Measurements from ENCODE around the gene MECR.

The MECR gene

DNA sequence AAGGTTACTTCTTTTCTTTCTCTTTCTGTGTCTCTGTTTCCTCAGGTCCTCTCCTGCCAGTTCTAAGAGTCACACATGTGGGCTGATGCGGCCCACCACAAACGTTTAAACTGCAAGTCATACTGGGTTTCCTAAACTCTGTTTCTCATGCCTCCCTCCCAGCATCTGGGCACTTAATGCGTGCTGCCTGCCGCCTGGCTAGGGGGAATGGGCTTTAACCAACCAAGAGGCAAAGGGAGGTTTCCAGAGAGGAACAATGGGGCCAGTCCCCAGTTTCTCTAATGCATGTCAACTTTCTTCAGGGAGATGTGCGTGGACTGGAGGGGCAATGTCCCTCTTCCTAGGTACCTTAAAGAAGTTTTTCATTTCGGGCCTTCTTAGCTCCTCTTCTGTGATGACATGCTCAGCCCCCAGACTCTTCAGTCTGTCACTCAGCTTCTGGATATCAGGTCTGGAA is 29.1 kb downstream of the MECR start:
- no peak for DNase-seq

DNA sequence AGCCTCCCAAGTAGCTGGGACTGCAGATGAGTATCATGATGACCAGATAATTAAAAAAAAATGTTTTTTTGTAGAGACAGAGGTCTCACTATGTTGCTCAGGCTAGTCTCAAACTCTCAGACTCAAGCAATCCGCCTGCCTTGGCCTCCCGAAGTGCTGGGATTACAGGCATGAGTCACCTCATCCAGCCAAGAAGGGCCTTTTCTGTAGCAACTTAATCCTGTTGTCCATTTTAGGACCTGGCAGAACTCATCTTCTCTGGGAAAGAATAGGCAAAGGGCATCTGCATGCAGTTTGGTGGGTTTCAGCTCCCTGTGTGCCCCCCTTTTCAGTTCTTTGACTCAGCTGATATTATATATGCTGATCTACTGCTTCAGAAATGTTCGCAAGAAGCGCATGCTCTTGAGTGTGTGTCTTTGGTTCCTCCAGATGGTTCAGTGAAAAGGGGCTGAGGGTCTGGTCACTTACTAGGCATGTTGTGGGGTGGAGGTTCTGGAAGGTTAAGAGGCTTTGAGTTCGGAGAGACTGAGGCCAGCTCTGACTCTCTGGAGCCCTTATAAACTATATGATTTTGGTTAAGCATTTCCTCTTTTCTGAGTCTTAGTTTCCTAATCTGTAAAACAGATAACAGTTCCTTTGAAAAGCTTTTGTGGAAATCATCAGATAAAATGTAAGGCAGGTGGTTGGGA is 29.7 kb downstream of the MECR start:
- DNase-seq, result no peak

DNA sequence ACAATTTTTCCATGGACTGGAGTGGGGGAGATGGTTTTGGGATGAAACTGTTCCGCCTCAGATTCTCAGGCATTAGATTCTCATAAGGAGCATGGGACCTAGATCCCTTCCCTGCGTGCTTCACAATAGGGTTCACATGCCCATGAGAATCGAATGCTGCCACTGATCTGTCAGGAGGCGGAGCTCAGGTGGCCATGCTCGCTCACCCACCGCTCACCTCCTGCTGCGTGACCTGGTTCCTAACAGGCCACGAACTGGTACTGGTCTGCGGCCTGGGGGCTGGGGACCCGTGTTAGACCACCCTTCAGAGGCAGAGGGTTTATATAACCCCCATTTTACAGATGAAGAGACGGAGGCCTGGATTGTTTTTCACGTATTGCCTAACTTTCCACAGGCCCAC is 32.7 kb downstream of the MECR start:
- no peak for DNase-seq

DNA sequence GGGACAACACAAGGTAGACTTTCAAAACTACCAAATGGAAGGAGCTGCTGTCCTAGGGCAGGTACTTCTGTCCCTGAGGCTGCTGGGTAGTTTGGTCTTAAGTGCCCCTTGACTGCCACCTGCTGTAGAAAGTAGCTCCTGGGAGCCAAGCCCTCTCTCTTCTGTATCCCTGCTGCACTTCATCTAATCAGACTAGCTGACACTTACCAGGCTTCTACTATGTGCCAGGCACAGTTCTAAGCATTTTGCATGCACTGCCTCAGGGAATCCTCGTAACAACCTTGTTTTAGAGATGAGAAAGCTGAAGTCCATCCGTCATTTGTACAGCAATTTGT is 33.2 kb downstream of the MECR start:
- DNase-seq, result no peak

DNA sequence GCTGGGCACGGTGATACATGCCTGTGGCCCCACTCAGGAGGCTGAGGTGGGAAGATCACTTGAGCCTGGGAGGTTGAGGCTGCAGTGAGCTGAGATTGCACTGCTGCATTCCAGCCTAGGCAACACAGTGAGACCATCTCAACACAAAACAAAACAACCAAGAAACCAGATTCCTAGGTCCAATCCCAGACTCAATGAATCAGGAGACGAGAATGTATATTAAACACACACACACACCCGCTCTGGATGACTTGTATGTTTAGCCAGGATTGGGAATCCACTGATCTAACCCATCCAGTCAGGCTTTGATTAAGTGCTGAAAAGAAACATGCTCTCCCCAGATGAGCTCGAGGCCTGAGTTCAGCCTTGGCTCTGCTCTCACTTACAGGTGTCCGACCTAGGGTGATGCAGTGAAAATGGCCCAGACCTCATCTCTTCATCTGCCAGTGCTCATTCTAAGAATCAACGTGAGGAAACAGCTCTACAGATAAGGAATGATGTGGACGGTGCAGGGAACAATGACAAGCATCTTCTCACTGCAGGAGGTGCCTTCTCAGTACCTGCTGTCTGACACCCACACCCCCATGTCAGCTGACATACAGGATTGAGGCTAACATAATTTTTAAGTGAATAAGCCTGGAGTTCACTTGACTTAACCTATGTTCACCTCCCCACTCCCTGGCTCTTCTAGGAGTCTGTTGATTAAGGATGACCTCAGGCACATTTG is 33.7 kb downstream of the MECR start:
- no peak for DNase-seq

DNA sequence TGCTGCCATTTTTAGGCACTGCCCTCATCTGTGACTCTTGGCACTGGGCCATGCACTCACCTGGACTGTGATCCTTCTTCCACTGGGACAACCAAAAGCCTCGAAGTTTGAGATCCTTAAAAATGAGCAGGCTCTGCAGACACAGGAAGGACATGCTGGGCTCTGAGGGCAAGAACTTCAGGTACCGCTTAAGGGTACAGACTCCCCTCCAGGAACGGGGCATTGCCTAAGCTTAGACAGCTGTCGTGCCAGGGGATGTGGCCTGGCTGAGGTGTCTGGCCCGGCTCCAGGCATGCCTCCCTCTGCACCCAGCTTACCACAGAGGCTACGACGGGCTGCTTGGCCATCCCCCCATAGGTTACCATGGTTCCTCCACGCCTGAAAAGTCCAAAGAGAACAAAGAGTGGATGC is 34.8 kb downstream of the MECR start:
- DNase-seq, result no peak

DNA sequence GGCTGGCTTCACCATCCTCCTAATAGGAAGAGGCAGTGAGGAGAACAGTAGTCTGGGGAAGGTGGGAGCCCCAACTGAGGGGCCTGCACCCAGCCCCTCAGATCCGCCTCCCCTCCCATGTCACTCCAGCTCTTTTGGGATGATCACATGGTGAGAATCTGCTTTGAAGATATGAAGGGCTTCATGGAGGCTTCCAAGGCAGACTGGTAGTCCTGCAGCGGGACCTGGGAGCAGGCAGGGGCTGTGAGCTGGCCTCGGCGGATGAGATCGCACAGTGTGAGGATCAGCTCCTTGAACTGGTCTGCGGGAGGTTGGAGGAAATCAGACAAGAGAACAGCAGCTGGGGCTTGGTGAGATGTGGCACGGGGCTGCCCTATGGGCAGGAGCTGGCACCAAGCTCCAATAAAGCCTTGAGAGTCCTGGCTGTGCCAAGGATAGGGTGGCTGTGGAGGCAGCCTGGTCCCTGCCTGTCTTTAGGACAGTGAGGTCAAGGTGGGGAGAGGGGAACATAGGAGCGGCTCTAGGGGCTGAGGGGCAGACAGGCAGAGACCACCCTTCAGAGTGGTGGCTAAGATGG is 36.8 kb downstream of the MECR start:
- no peak for DNase-seq

DNA sequence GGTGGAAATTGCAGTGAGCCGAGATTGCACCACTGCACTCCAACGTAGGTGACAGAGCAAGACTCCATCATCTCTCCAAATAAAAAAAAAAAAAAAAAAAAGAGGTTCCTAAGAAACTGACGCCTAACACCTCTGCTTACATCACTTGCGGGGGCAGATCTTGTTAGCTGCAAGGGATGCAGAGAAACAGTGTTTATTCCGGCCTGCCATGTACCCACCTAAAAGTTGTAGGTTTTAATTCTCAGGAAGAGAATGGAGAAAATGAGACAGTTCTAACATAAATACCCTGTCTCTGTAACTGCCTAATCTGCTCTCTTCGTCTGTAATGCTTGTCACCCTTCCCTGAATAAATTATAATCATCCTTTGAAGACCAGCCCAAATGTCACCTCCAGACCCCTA is 40.0 kb downstream of the MECR start:
- DNase-seq, result no peak

DNA sequence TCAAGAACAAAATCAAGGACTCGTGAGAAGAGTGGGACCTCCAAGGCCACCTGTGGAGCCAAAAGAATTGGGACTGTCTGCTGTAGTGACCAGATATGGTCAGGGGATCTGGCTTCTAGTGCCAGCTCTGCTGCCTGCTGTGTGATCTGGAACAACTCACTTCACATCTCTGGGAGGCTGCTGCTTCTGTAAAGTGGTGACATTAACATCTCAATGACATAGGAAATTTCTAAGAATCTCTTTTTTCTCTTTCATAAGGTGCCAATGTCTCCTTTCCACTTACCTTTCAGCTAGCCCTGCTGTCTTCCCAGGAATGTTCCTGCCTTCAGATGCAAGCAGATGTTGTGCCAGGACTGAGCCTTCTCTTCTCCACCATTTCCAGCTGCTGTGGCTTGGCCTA is 44.0 kb downstream of the MECR start:
- DNase-seq, result no peak

DNA sequence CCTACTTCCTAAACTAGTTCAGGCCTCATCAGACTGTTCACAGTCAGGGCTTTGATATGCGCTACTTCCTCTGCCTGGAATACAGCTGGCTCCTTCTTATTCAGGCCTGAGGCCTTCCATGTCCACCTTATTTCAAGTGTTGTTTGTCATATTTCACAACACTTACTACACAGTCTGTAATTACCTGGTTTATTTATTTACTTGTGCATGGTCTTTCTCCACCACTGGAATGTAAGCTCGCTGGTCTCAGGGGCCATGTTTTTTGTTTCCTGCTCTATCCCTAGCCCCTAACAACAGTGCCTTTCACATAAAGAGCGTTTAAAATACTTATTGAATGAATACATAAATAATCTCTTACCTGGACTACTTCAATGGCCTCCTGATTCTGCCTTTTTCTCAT is 44.5 kb downstream of the MECR start:
- no peak for DNase-seq

DNA sequence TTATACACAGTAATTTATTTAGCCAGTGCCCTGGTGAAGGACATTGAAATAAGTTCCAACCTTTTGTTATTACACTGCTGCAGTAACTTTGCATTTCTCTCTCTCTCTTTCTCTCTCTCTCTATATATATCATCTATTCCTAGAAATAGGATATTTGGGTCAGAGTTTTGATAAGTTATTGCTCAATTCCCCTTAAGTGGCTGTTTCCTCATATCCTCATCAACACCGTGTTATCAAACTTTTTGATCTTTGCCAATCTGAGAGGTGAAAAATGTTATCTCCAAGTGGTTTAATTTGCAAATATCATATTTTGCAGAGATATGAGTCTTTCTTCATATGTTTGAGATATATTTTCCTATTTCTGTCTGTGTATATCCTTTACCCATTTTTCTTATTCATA is 47.4 kb downstream of the MECR start:
- DNase-seq, result no peak

DNA sequence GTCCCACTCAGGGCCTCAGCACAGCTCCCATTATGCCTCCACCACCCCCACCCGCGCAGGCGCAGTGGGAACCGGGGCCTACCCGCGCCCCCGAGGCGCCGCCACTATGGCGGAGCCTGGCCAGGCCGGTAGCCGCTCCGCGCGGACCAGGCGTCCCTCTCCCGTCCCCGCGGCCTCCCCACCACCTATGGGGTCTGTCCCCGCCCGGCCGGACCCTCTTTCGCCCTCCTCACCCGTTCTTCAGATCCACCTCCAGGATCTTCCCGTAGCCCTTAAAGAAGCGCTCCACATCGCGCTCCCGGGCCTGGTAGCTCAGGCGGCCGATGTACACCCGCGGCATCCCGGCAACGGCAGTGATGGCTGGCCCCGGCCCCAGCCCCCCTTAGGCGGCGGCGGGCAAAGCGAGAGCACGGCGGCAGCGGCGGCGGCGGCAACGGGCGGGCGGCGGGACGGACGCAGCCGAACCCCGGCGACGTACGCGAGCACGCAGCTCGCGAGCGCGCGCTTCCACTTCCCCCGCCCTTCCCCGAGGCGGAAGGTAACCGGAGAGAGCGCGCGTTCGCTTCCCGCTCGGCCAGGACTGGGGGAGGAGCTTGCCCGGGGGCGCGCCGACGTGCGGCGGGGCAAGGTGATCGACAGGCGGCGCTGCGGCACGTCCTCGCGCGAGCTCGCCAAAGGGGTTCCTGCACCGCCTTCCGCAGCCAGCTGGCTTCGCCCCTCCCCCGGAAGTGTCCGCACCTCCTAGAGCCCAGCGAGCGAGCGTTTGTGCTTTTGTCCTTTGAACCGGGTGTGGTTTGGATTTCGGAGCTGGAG is 49.1 kb downstream of the MECR start, which contains the start of gene SRSF4:
Gene SRSF4, minus strand, starts transcription at position 488 of the 813 bp plus-strand sequence. Its CDS starts 148 bp downstream, at position 340.
- peak; percentile 98 for DNase-seq

DNA sequence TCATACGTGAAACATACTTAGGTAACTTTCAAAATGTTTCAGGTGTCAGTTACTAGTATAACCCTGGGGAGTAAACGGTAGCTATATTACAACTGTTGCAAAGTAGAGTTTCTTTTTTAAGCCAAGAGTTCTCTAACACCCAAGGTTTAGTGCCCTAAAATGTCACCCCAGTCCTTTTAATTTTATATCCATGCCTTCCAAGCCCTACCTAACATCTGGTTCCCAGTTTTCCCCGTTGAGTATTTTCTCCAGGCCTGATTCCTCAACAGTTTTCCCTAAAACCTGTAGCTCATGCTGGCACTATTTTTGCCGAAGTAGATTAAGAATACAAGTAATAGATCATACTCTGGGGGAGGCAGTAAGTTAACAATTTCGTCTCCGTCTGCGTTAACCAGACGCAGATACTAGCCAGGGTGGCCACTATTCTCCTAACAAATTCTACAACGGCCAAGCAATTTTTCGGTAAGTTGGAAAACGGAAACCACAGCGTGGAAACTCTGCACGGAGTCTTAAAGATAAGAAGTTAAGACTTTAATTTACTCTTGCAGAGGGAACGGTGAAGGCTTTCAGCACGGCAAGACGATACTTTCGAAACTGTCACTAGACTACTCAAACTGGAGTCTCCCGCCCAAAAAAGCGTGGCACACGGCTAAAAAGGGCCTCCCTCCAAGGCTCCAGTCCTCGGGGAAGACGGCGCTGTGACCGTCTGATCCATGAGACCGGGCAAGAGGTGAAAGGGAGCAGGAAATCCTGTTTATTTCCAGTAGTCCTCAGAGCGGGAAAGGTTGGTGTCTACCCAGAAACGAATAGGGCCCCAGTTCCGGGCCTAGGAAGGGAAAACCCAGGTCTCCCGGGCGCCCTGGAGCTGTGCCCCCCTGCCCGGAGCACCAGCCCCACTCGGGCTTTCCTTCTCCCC is 50.0 kb downstream of the MECR start:
- DNase-seq, result no peak

DNA sequence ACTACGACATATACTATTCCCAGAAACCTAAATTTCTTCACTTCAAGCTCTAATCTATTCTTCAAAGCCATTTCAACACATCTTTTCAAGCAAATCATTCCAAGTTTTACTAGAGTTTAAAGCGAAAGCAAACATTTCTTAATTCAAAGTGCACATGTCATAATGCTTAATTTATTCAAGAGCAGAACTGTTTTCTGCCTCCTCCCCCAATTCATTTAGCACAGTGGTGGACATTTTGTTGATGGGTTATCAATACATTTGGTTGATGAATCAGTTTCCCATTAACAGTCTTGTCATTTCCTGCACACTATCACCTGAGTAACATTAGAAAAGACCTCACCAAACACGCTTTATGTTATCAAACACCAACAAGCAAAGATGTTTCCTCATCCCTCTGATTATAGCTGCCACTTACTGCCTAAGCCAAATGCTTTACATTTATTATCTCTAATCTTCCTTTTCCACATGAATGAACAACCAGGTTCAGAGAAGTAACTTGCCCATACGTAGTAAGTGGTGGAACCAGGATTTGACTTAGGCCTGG is 51.0 kb downstream of the MECR start:
- DNase-seq, result no peak

DNA sequence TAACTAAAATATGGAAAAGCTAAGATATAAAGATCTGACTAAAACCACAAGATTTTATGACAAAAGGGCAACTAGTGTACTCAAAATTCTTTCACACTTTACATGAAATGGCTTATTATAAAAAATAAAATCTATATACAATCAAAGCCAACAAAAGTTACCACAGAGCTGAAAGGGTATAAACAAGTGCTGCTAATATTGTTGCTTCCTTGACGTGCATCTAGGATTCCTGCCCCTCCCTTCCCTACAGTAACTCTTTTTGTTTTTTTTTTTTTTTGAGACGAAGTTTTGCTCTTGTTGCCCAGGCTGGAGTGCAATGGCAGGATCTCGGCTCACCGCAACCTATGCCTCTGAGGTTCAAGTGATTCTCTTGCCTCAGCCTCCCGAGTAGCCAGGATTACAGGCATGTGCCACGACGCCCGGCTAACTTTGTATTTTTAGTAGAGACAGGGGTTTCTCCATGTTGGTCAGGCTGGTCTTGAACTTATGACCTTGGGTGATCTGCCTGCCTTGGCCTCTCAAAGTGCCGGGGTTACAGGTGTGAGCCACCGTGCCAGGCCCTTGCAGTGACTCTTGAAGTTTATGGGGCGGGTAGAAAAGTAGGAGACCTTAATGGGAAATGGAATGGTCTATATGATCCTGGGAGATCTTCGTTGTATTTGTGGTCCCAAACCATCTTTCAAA is 53.6 kb downstream of the MECR start:
- no peak for DNase-seq

DNA sequence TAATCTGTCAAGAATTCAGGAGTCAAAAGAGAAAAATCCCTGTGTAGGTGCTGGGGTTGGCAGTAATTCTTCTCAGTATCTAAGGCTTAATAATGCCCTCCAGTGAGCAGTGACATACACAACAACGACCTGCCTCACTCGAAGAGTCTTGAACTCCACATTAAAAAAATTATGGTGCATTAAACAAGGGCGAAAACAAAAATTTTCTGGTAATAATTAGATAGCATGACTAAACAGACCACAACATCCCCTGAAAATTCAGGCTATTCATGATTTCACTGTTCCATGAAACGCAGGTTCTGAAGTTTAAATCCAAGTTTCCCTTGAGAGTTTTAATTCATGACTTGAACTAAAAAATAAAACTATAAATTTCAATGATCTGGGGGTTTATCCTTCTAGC is 54.2 kb downstream of the MECR start:
- no peak for DNase-seq

DNA sequence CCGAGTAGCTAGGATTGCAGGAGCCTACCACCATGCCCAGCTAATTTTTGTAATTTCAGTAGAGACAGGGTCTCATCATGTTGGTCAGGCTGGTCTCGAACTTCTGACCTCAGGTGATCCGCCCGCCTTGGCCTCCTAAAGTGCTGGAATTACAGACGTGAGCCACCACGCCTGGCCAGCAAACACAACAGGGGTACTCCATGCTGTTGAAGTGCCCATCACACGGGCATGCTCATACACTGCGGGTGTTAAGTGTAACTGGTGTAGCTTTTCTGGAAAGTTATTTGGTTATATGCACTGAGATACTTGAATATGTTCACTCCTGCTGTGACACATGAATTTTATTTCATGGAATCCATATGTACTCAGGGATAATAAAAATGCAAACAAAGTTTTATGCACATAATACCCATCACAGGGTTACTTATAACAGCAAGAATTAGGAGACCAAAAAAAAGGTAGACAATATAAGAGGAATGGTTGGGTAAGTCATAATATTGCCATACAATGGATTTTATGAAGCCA is 58.3 kb downstream of the MECR start:
- DNase-seq, result no peak

DNA sequence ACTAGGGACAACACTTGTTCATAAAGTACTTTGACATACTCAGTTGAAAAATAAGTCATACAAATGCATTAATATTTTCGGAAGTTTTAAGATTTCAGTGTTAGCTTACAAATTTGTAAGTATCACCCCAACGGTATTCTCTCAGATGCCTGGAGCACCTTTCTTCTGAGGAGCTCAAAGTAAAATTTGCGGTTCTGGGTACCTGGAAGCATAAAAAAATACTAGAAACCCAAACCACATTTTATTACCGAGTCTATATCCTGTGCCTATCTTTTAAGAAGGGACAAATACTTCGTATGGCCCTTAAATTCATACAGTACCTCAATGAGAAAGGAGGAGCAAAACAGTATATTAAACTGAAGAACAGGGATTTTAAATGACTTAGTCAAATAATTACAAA is 59.2 kb downstream of the MECR start:
- DNase-seq, result no peak

DNA sequence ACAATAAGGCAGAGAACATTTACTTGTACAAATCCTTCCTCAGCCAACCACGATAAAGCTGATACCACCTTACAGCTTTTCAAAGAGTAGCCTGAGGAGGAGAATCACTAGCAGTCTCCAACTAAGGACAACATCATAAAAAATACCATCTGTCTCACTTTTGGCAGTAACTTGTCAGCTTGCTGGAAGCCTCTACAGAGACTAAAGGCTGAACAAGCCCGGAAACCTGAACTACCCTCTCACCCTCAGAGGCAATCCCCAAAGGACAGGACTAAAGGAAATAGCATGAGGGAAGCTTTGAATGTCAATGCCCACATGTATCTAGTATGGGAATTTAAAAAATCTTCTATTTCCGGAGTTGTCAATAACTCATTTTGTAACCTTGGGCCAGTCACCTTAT is 59.6 kb downstream of the MECR start:
- no peak for DNase-seq

DNA sequence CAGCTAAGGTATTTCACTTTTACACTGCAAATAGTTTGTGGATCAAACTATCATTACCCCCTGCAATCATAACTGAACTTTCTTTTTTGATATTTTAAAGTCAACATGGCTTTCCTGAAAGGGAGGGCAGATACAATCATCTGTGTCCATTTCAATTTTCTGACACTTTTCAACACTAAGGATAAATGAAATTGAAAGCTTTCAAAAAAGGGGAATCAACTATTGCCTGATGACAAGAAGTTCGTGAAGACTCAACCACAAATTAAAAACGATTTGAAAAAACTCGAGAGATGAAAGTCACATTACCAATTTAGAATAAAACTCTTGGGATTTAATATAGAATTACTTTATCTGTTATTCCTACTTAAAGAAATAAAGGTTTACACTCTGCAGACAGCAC is 60.8 kb downstream of the MECR start:
- DNase-seq, result no peak

DNA sequence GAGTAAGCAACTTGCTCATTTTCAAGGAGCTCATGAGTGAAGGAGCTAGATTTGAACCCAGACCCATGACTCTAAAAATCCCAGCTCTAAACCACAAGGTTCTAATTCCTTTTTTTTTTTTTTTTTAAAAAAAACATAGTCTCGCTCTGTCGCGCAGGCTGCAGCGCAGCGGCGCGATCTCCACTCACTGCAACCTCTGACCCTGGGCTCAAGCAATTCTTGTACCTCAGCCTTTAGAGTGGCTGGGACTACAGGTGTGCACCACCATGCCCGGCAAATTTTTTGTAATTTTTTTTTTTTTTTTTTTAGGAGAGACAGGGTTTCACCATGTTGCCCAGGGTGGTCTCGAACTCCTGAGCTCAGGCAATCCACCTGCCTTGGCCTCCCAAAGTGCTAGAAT is 62.8 kb downstream of the MECR start:
- DNase-seq, result no peak

Data from activated gamma-delta T cell (primary cell).